ENCODE results near the gene HMCN2. TPM values are rescaled to one million over a fixed set of nuclear protein-coding genes. Genes with fewer than 3 reads are reported as not detected.

HMCN2 gene
- total RNA-seq, 2 experiments from 2014 or later, result not detected

DNA sequence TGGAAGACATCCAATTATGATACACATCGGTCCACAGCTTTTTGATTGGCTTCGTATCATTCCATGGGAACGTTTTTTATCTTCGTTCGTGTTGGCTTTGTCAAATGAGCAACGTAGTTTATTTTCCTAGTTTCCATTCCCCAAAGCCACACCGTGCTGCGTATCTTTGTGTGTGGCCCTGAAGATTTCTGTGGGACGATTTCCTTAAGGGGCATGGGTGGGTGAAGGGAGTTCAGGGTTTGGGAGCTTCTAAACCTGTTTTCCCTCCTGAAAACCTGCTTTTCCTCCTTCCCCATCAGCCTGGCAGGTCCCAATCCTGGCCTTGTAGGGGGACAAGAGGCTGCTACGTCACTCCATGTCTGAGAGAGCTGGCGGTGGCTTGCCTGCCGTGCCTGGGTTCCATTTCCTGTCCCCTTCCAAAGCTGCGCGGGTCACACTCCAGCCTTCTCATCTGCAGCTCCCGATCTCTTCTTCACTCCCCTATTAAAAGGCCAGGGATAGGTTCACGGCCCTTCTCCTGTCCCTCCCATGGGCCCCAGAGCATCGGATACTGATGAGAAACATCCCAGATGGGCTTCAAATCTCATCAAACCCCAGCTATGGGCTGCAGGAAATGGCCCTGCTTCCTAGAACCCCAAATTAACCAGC, 155.7 kb downstream of the HMCN2 start:
- Mint-ChIP-seq H3K4me1 (ENCODE audit: low read depth) (no peaks in the 10 kb centered on the region), H3K27me3 (ENCODE audit: low read depth) (no peaks in the 10 kb centered on the region), H3K27ac (no peak overlapping the region), H3K4me3 (no peak overlapping the region), H3K36me3 (ENCODE audit: low read depth) (no peaks in the 10 kb centered on the region), H3K9me3 (ENCODE audit: insufficient read depth) (no peaks in the 10 kb centered on the region)
- ATAC-seq (no peak), DNase-seq (no peak)
- POLR2A ChIA-PET, result no interaction called here
- CTCF ChIA-PET, result no interaction called here

DNA sequence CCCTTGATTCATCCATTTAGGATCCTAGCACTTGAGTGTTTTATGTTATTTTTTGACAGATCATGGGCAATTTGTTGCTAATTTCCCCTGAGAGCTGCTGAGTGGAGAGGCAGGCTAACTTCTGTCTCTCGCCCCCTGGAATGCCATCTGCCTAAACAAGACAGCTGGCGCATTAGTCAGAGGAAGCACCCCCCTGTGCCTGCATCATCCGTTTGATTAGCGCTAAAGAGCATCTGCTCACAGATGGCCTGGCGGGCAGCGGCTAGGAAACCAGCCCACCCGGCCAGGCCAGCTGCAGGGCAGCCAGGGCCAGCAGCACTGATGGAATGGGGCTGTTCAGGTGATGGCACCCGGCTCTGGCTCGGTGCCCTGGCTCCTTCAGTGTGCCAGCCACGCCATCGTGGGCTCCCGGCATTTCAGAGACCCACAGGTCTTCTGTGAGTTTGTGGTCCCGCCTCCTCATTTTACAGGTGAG, 156.3 kb downstream of the HMCN2 start:
- Mint-ChIP-seq H3K4me3 (no peak overlapping the region), H3K9me3 (ENCODE audit: insufficient read depth) (no peaks in the 10 kb centered on the region), H3K4me1 (ENCODE audit: low read depth) (no peaks in the 10 kb centered on the region), H3K36me3 (ENCODE audit: low read depth) (no peaks in the 10 kb centered on the region), H3K27ac (no peak overlapping the region), H3K27me3 (ENCODE audit: low read depth) (no peaks in the 10 kb centered on the region)
- no peak for DNase-seq
- ChIA-PET POLR2A (no interaction called here), CTCF (no interaction called here)
- ATAC-seq, result no peak

DNA sequence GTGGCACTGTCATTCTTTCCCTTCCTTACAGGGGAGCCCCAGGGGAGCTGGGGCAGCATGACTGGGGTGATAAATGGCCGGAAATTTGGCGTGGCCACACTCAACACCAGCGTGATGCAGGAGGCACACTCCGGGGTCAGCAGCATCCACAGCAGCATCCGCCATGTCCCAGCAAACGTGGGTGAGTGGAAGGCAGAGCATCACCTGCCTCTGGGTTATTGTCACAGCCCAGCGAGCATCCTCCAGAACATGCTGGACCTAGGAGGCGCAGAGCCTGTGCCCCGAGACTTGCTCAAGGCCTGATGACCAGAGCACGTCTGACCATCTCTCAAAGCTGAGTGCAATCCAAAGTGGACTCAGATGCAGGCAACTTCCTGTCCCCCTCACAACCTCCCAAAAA, 157.0 kb downstream of the HMCN2 start:
- Mint-ChIP-seq H3K4me1 (ENCODE audit: low read depth) (no peaks in the 10 kb centered on the region), H3K27me3 (ENCODE audit: low read depth) (no peaks in the 10 kb centered on the region), H3K27ac (no peak overlapping the region), H3K9me3 (ENCODE audit: insufficient read depth) (no peaks in the 10 kb centered on the region), H3K4me3 (no peak overlapping the region), H3K36me3 (ENCODE audit: low read depth) (no peaks in the 10 kb centered on the region)
- DNase-seq, result no peak
- ATAC-seq, result no peak
- POLR2A ChIA-PET, result no interaction called here
- CTCF ChIA-PET, result no interaction called here

DNA sequence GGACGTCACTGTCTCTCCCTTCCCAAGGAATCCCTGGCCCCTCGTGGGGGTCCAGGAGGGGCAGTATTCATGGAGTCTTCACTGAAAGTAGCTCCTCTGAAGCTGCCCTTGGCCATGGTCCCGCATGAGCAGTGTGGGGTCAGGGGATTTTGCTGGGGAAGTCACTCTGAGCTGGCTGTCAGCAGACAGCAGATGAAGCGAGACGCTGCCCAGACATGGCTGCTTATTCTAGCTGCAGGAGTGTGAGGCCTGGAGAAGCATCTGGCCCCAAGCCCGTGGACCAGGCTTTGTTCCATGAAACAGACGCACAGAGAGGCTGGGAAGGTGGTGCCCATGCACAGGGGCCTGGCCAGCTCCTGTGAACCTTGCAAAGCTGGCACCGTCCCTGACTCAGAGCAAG, 157.7 kb downstream of the HMCN2 start:
- H3K4me3 Mint-ChIP-seq, result no peak overlapping the region
- ATAC-seq, result no peak

DNA sequence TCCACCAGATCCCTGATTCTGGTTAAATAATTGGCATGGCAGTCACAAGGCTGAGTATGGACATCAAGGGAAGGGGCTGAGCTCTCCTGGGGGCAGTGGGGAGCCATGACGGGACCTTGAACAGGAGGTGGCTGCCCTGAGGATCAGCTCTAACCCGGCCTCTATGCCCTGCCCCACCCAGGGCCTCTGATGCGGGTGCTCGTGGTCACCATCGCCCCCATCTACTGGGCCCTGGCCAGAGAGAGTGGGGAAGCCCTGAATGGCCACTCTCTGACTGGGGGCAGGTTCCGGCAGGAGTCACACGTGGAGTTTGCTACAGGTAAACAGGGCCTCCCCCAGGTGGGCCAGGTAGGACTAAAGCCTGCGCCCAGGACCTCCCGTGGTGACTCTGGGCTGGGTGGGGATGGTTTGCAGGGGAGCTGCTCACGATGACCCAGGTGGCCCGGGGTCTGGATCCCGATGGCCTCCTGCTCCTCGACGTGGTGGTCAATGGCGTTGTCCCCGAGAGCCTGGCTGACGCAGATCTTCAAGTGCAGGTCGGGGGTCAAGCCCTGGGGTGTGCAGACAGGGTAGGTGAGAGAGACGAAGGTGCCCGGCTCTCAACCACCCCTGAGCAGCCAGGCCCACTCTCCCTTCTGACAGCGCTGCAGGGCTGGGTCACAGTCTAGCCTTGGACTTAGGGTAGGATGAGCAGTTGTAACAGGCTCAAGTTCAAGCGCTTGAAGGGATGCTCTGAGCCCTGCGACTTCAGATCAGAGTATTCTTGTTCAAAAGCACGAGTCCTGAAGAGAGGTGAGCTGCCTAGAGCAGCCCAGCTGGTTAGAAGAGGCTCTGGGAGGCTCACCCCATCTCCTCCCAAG, 159.3 kb downstream of the HMCN2 start:
- Mint-ChIP-seq H3K4me3 (no peak overlapping the region), H3K36me3 (ENCODE audit: low read depth) (no peaks in the 10 kb centered on the region), H3K4me1 (ENCODE audit: low read depth) (no peaks in the 10 kb centered on the region), H3K27me3 (ENCODE audit: low read depth) (no peaks in the 10 kb centered on the region), H3K9me3 (ENCODE audit: insufficient read depth) (no peaks in the 10 kb centered on the region), H3K27ac (no peak overlapping the region)
- CTCF ChIA-PET, result no interaction called here
- DNase-seq, result no peak
- ATAC-seq, result no peak
- POLR2A ChIA-PET, result no interaction called here

More for the DNA sequence above, 157.7 kb downstream of the HMCN2 start:
- no peaks in the 10 kb centered on the region for H3K27me3 Mint-ChIP-seq (ENCODE audit: low read depth)
- H3K27ac Mint-ChIP-seq, result no peak overlapping the region
- DNase-seq, result no peak
- no peaks in the 10 kb centered on the region for H3K4me1 Mint-ChIP-seq (ENCODE audit: low read depth)
- H3K9me3 Mint-ChIP-seq (ENCODE audit: insufficient read depth), result no peaks in the 10 kb centered on the region
- H3K36me3 Mint-ChIP-seq (ENCODE audit: low read depth), result no peaks in the 10 kb centered on the region
- ChIA-PET POLR2A (no interaction called here), CTCF (no interaction called here)

DNA sequence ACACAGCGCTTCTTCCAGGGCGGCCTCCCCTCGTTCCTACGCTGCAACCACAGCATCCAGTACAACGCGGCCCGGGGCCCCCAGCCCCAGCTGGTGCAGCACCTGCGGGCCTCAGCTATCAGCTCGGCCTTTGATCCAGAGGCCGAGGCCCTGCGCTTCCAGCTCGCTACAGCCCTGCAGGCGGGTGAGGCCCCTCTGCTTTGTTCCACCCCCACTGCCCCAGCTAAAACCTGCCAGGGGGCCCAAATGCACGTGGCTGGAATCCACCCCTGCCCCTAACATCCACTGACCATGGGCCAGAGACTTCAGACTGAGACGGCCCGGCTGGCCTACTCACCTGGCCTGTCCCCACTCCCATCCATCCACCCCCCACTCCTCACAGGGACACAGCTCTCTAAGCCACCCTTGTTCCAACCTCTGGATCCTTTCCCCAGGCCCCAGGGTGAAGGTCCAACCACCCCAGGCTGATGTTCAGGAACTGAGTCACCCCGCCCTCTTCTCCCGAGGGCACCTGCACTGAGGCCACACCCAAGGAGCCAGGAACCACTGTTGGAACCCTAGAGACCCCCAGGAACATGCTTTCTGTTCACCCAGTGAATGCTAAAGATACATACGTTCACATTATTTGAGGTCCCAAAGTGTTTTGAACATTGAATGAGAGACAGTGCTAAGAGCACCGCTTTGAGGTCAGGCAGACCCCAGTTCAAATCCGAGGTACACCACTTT, 160.3 kb downstream of the HMCN2 start:
- no peaks in the 10 kb centered on the region for H3K36me3 Mint-ChIP-seq (ENCODE audit: low read depth)
- CTCF ChIA-PET, result no interaction called here
- no peaks in the 10 kb centered on the region for H3K9me3 Mint-ChIP-seq (ENCODE audit: insufficient read depth)
- no peaks in the 10 kb centered on the region for H3K4me1 Mint-ChIP-seq (ENCODE audit: low read depth)
- DNase-seq, result no peak
- ATAC-seq, result no peak
- POLR2A ChIA-PET, result no interaction called here
- H3K27me3 Mint-ChIP-seq (ENCODE audit: low read depth), result no peaks in the 10 kb centered on the region
- H3K4me3 Mint-ChIP-seq, result no peak overlapping the region
- H3K27ac Mint-ChIP-seq, result no peak overlapping the region

DNA sequence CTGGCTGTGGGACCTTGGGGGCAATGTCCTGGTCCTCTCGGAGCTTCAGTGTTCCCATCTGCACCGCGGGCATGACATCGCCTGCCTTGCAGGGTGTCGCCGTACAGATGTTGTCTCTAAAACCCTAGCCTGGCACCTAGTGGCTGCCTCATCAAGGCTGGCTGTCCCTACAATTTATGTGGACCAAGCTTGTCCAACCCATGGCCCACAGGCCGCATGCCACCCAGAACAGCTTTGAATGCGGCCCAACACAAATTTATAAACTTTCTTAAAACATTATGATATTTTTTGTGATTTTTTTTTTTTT, 160.9 kb downstream of the HMCN2 start:
- Mint-ChIP-seq H3K27ac (no peak overlapping the region), H3K36me3 (ENCODE audit: low read depth) (no peaks in the 10 kb centered on the region), H3K27me3 (ENCODE audit: low read depth) (no peaks in the 10 kb centered on the region), H3K4me1 (ENCODE audit: low read depth) (no peaks in the 10 kb centered on the region), H3K4me3 (no peak overlapping the region), H3K9me3 (ENCODE audit: insufficient read depth) (no peaks in the 10 kb centered on the region)
- CTCF ChIA-PET, result no interaction called here
- POLR2A ChIA-PET, result no interaction called here
- ATAC-seq (no peak), DNase-seq (no peak)

DNA sequence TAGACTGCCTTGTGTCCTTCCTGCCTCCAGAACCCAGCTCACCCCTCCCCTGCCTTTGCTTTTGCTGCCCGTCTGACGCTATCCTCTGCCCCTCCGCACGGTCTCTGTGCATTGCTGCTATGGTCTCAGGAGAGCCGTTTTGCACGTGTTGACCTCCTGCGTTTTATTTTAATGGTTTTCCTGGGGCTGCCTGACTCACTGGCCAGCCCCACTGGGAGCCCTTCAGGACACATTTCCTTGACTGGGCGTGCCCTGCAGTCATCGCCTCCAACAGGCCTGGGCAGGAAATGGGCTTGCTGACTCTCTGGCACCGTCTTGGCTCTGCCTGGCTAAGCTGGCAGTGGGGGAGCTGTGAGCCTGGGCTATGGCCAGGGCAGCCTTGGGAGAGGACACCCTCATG, 161.3 kb downstream of the HMCN2 start:
- ATAC-seq (no peak), DNase-seq (no peak)
- POLR2A ChIA-PET, result no interaction called here
- no peaks in the 10 kb centered on the region for H3K9me3 Mint-ChIP-seq (ENCODE audit: insufficient read depth)
- CTCF ChIA-PET, result no interaction called here
- H3K4me1 Mint-ChIP-seq (ENCODE audit: low read depth), result no peaks in the 10 kb centered on the region
- no peak overlapping the region for H3K27ac Mint-ChIP-seq
- no peaks in the 10 kb centered on the region for H3K27me3 Mint-ChIP-seq (ENCODE audit: low read depth)
- H3K36me3 Mint-ChIP-seq (ENCODE audit: low read depth), result no peaks in the 10 kb centered on the region
- no peak overlapping the region for H3K4me3 Mint-ChIP-seq

DNA sequence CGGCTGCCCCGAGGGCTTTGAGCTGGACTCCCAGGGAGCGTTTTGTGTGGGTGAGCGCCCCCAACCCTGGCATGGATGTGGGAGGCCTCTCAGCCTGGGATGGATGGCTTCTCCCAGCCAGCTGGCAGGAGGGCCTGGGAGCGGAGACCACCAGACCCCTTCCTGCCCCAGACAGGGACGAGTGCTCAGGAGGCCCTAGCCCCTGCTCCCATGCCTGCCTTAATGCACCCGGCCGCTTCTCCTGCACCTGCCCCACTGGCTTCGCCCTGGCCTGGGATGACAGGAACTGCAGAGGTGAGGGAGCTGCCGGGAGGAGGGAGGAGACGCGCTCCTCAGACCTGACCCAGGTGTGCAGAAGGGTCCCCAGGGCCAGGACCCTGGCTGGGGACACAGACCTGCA, 161.8 kb downstream of the HMCN2 start:
- peaks cover 2% of the 10 kb centered on the region for H3K27me3 Mint-ChIP-seq (ENCODE audit: low read depth)
- H3K27ac Mint-ChIP-seq, result no peak overlapping the region
- peaks cover 1% of the 10 kb centered on the region for H3K4me1 Mint-ChIP-seq (ENCODE audit: low read depth)
- H3K9me3 Mint-ChIP-seq (ENCODE audit: insufficient read depth), result no peaks in the 10 kb centered on the region
- no peaks in the 10 kb centered on the region for H3K36me3 Mint-ChIP-seq (ENCODE audit: low read depth)
- no peak for DNase-seq
- no peak for ATAC-seq
- ChIA-PET CTCF (no interaction called here), POLR2A (no interaction called here)
- no peak overlapping the region for H3K4me3 Mint-ChIP-seq

DNA sequence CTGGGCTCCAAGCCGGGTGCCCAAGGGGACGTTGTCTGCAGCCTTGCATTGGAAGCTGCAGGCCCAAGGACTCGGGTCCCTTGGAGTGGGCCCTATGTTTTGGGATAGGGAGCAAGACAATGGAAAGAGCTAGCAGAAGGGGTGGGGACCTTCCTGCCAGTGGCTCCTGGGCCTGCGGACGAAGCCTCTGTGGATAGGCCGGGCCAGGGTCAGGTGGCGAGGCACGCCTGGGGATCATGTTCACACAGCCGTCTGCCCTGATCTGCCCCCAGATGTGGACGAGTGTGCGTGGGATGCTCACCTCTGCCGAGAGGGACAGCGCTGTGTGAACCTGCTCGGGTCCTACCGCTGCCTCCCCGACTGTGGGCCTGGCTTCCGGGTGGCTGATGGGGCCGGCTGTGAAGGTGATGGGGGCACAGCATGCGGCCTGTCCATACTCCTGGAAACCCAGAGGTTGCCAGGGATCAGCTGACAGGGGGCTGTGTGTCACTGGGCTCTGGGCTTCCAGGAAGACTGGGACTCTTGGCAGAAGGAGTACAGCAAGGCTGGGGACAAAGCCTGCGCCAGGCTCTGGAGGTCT, 162.6 kb downstream of the HMCN2 start:
- ATAC-seq (no peak), DNase-seq (no peak)
- no peaks in the 10 kb centered on the region for H3K9me3 Mint-ChIP-seq (ENCODE audit: insufficient read depth)
- peaks cover 9% of the 10 kb centered on the region for H3K4me1 Mint-ChIP-seq (ENCODE audit: low read depth)
- H3K4me3 Mint-ChIP-seq, result no peak overlapping the region
- no peak overlapping the region for H3K27ac Mint-ChIP-seq
- ChIA-PET CTCF (no interaction called here), POLR2A (no interaction called here)
- H3K36me3 Mint-ChIP-seq (ENCODE audit: low read depth), result no peaks in the 10 kb centered on the region
- peaks cover 9% of the 10 kb centered on the region for H3K27me3 Mint-ChIP-seq (ENCODE audit: low read depth)

DNA sequence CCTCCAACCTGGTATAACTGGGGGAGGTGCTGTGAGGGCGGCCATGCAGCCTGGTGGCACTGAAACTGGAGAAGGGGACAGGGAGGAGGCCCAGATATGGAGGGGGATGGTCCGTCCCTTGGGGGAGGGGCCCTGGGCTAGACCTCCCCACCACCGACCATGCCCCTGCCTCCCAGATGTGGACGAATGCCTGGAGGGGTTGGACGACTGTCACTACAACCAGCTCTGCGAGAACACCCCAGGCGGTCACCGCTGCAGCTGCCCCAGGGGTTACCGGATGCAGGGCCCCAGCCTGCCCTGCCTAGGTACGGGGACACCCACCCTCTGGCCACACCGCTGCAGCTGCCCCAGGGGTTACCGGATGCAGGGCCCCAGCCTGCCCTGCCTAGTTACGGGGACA, 163.8 kb downstream of the HMCN2 start:
- peaks cover 9% of the 10 kb centered on the region for H3K4me1 Mint-ChIP-seq (ENCODE audit: low read depth)
- CTCF ChIA-PET, result no interaction called here
- no peaks in the 10 kb centered on the region for H3K9me3 Mint-ChIP-seq (ENCODE audit: insufficient read depth)

DNA sequence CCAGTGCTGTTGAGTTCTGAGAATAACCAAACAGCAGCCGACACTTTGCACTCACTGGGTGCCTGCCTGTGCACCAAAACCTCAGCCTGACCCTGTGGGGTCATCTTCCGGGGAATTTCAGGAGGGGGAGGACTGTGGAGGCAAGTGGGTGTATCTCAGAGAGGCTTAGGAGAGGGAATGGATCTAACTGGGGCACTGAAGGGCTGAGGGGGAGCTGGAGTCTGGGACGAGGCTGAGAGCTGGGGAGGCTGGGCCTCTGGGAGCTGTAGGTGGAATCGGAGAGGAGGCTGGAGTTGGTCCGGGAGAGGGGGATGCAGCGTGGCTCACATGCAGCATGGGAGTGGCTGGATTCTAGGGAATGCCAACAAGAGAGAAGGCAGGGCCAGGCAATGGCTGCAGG, 164.3 kb downstream of the HMCN2 start:
- peaks cover 9% of the 10 kb centered on the region for H3K4me1 Mint-ChIP-seq (ENCODE audit: low read depth)
- POLR2A ChIA-PET, result no interaction called here

More for the DNA sequence above, 163.8 kb downstream of the HMCN2 start:
- DNase-seq (no peak), ATAC-seq (no peak)
- Mint-ChIP-seq H3K27me3 (ENCODE audit: low read depth) (peaks cover 12% of the 10 kb centered on the region), H3K4me3 (no peak overlapping the region), H3K36me3 (ENCODE audit: low read depth) (no peaks in the 10 kb centered on the region), H3K27ac (no peak overlapping the region)
- POLR2A ChIA-PET, result no interaction called here

More for the DNA sequence above, 164.3 kb downstream of the HMCN2 start:
- DNase-seq (no peak), ATAC-seq (no peak)
- CTCF ChIA-PET, result no interaction called here
- no peaks in the 10 kb centered on the region for H3K9me3 Mint-ChIP-seq (ENCODE audit: insufficient read depth)
- H3K27me3 Mint-ChIP-seq (ENCODE audit: low read depth), result peaks cover 12% of the 10 kb centered on the region
- no peak overlapping the region for H3K4me3 Mint-ChIP-seq
- no peaks in the 10 kb centered on the region for H3K36me3 Mint-ChIP-seq (ENCODE audit: low read depth)
- no peak overlapping the region for H3K27ac Mint-ChIP-seq

Data from activated CD8-positive, alpha-beta T cell treated with anti-CD3 and anti-CD28 coated beads, Interleukin-2, amount 10 ng/mL, durations not matched to agents 7 days and 5 days (primary cell).